Colon (tissue), 2 donors: ENCODE results near the gene SORBS2.

Experiments
- FAIRE-seq: peaks from 2 replicates; lab custom pipeline; 2012; peaks lifted over from hg19 to GRCh38; lab: Jason Lieb, UNC
- donor health status: control.
- donor health status: control.

Gene SORBS2

GRCh38 chr4:185774845-185775680 is 36.9 kb downstream of the SORBS2 start:
- FAIRE-seq = no peak

- FAIRE-seq = no peak
These were observed 37.8 kb downstream of the SORBS2 start for GRCh38 chr4:185774131-185774653.

DNA sequence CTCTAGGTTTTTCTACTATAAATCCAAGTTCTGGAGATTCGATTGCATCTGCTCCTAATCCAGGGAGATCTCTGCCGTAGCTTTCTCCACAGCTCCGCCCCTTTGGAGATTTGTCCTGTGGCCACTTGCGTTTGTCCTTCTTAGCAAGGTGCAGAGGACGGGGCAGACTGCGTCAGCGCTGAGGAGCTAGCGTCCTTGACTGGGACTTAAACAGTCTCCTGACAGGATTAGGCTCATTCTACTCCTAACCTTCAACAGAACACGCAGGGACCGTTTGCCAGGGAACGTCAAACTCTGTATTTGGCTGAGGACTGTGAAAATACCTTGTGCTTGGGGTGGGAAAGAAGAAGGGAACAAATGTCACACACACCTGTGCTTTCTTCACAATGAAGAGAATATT is 38.6 kb downstream of the SORBS2 start:
- no peak for FAIRE-seq

DNA sequence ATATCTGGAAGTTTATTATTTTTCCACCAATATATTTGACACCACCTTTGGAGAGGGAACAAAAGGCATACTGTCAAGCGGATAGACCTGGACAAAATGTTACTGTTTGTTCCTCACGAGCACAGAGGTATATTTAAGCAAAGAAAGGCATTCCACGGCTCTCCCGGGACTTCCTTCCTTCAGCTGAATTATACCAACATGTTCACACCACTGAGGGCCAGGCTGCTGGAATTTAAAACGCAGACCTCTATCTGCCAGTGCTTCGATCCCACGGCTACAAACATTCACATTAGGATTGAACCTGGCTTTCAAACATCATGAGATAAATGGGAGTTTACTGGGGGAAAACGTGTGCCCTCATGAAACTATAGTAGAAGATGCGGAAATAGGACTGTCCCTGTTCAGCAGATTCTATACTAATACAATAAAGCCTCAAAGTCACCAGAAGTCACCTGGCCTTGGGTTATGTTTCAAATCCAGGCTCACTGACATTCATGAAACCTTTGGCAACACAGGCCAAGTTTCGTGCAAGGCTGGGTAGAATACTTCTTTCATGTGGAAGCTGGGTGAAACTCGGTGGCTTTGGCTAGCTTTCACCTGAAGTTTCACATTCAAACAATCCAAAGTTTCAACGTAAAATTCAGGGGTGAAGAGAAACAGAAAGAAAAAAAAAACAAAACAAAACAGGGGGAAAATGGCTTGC is 39.5 kb downstream of the SORBS2 start:
- no peak for FAIRE-seq

DNA sequence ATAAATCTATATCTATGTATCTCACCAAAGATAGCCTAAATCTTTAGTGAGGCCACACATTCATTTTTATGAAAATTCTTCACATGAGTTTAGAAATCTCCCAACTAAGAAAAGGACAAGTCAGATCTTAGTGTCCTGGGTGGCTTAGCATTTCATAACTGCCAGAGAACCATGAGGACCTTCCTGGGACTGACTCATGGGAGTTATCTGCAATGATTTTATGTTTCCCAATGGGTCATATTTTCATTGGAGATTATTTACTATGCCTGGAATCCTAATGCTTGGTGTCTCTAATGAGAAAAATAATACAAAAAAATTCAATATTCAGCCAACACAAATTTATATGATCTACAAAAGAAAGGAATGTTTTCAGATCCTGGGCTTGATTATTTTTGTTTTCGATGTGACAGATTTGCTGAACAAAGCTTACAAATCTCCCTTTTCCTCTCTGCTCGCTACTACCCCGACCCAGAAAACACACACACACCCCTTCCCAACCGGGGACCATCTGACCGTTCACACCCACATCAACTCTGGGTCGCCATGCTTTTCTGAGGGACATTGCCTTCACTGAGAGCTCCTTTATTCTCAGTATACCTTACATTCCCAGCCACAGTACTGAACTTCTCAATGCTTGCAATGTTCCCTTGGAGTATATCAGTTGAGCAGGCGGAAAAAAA is 40.1 kb downstream of the SORBS2 start:
- FAIRE-seq = no peak

DNA sequence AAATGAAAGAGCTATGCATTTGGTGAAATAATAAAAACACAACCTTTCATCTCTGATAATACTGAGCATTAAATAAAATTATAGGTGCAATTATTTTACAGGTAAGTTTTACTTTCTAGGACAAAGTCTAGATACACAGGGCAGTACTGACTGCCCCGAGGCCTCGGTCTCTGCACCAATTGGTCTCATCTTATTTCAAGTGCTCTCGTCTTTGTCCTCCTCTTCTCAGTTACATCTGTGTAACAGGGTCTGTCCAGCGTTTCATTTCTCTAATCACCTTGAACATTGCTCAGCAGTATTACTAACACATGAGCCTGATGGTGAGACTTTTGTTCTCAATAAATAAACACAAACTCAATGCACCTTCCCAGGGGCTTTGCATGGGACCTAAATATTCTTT is 44.5 kb downstream of the SORBS2 start:
- FAIRE-seq = no peak

- FAIRE-seq = no peak
These were observed 47.1 kb downstream of the SORBS2 start for GRCh38 chr4:185764876-185765275.

DNA sequence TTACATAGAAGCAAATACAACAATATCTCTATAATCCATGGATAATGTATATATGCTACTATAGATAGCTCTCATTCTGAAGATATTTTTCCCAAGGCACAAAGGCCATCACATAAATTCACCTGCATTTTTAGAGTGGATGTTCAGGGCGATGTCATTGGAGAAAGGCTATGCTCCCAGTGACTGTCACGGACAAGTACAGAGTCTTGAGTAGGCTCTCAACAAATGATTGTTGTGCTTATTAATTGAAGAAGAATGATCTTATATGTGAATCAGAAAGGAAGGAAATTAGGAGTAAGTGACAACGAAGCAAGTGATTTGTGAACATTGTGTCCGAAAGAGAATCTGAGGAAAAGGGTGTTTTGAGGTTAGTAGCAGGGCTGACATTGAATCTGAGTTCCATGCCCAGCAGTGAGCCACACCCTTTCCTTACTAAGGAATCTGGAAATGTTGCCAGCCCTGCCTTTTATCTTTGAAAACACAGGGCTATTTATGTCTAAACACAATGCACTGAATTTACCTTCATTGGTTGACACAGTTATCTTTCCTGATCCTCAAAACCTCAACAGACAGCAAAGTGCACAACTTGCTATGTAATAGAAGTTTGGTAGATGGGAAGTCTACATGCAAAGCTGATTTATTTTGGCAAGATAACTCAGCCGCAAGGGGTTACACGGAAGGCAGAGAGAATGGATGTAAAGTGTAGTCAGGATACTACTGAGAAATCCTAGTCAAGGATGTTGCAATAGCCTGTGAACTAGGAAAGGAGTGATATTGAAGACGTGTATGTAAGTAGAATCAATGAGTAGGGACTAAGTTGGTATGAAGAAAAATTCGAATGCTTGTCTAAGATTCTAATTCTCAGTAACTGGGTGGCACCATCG is 50.4 kb downstream of the SORBS2 start:
- no peak for FAIRE-seq

GRCh38 chr4:185758807-185759206 is 53.2 kb downstream of the SORBS2 start:
- FAIRE-seq = no peak

DNA sequence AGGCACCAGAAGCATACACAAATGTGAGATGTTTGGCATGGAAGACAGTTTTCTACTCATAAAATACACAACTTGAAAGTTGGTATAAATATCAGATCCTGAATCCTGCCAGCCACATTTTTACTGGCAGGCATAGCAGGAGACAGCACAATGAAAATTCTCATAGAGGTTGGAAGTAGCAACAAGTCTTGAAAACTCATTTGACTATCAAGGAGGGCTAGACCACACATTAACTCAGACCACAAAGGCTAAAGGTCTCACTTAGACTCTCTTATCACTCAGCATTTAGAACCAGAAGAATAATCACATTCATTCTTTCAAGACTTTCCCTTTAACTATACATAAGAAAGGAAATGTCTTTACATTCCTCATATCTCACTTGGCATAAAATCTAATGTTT is 56.5 kb downstream of the SORBS2 start:
- no peak for FAIRE-seq

DNA sequence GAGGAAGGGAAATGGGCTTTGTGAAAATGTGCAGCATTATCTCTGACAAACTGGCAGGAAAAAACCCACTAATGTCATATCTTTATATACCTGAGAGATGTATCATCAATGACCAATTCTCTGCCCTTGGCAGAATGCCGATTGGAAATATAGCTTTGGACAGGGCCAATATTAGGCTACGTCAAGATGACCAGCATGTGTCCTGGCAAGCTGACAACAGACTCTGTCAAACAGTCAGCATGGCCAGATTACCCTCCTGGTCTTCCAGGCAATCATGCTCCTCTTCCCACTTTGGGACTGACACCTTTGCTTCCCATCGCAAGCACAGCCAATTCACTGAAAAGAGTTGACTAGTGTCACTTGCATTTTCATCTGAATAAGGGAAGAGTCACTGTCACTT is 57.0 kb downstream of the SORBS2 start:
- no peak for FAIRE-seq

GRCh38 chr4:185752872-185753271 is 59.1 kb downstream of the SORBS2 start:
- no peak for FAIRE-seq

- no peak for FAIRE-seq
These were observed 62.1 kb downstream of the SORBS2 start for GRCh38 chr4:185749858-185750257.

DNA sequence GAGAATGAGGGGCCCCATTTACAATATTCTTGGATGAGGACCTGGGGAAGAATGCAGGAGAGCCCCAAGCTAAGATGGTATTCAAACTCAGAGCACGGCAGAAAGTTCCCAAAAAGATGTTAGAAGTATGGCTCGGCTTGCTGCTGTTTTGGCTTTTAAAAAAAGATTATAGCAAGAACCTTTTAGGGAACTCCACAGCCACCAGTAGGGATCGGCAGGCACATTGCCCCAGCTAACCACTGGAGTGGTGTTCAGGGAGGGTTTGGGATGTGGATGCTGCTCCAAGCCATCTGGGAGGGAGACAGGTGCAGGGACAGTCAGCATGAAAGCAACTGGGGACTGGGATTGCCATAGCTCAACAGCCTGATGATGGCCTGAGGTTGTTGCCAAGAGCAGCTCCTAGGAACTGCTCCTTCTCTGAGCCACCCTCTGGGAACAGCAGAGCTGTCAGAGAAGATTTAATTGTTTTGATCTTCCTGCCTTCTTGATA is 63.0 kb downstream of the SORBS2 start:
- no peak for FAIRE-seq

DNA sequence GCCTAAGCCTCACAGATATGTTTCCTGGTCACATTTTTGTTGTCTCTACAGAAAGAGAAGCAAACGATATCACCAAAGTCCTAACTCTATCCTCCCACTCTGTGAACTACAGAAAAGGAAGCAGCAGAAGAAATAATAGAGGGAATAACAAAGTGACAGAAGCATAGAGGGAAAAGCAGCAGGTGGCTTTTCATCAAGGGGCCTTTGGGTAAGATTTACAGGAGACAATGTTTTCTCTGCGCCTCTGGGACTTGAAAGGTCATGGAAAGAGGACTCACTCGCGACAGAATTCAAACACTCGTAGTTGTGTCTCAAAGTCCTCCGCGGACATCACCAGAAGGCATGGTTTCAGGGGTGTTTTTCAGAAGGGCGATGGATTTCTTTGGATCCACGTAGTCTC is 66.1 kb downstream of the SORBS2 start:
- FAIRE-seq = no peak

DNA sequence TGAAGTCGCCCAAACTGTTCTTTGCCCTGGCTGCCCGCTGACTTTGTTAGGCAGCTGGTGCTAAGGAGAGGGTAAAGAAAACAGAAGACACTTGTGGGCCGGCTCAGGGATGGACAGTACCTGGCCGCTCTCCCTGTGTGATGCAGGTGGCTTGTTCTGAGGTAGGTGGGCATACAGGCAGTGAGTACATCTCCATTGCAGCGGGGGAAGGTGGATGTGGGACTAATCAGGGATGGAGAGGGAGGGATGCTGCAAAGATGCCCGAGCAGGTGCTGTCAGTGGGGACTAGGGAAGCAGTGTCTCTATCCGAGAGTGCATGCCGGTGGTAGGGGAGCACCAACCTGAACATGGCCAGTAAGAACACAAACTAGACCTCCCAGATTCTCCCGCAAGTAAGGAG is 67.0 kb downstream of the SORBS2 start:
- no peak for FAIRE-seq

DNA sequence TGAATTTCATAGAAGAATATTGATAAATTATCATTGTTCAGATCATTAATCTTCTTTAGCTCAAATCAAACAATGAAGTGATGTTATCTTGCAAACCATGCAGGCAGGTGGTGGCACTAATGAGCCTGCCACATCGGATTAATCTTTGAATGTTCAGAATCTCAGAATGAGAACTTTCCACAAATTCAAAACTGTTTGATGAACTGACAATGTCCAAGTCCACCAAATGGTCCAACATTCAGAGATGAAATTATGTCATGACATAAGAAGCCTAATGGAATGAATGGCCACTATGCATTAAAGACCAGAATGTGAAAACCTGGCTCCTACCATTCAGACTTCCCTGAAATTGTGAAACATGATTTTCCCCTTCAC is 67.5 kb downstream of the SORBS2 start:
- FAIRE-seq = no peak

DNA sequence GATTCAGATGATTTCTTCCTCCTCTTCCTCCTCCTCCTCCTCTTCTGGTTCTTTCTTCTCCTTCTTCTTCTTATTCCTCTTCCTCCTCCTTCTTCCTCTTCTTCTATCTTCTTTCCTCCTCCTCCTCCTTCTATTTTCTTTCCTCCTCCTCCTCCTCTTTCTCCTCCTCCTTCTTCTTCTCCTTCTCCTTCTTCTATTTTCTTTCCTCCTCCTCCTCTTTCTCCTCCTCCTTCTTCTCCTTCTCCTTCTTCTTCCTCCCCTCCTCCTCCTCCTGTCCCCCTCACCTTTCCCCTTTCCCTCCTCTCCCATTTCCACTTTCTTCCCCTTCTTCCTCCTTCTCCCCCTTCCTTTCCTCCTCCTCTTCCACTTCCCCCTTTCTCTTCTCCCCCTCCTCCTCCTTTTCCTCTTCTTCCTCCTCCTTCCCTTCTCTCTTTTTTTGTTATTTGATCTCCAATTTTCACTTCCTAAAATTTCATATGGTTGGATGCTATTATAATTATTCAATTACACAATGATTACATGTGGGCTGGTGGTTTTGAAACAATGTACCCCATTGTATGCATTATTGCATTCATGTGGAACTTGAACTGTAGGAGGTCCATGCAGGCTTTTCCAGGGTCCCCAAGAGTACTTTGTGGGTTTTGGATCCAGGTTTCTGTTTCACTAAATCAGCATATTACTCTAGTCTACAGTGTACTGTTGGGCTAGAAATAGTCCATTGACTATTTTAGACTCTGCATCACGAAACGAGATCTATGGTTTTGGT is 68.1 kb downstream of the SORBS2 start:
- FAIRE-seq = no peak

DNA sequence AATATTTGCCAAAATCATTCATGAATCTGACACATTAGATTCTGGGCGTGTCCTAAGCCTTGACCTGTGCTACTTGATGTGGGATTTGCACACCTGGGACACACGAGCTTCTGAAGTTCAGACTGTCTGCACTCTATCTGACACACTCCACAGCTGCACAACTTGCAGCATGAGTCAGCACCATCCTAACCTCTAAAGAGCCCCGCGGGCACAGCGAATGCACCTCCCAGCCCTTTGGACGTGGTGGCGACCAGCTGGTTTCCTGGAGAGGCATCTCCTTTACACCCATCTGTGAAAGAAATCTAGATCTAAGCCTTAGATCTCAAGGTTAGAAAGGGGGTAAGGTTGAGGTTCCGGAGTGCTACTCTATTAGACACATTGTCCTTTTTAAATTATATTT is 69.2 kb downstream of the SORBS2 start:
- FAIRE-seq = no peak

GRCh38 chr4:185741795-185742194 is 70.2 kb downstream of the SORBS2 start:
- no peak for FAIRE-seq

GRCh38 chr4:185740471-185740873 is 71.5 kb downstream of the SORBS2 start:
- FAIRE-seq = no peak
